NCI-H526 (cell line): Measurements from ENCODE around the gene RCL1.

Experiments used
- DNase-seq, 2 experiments: peaks; one replicate each; lab custom pipeline; 2025; lab: John Stamatoyannopoulos, UW

RCL1 gene

GRCh38 chr9:4811824-4812223, 19.1 kb downstream of the RCL1 start:
- DNase-seq = no peak

DNA sequence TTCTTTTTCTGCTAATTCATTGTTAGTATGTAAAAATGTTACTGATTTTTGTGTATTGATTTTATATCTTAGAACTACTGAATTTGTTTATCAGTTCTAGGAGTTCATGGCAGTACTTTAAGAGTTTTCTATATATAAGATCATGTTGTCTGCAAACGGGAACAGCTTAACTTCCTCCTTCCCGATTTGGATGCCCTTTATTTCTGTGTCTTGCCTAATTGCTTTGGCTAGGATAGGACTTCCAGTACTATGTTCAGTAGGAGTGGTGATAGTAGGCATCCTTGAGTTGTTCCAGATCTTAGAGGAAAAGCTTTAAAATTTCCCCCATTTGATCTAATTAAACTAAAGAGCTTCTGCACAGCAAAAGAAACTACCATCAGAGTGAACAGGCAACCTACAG, 20.1 kb downstream of the RCL1 start:
- no peak for DNase-seq

- no peak for DNase-seq
Measured at GRCh38 chr9:4814913-4815312, 22.2 kb downstream of the RCL1 start.

DNA sequence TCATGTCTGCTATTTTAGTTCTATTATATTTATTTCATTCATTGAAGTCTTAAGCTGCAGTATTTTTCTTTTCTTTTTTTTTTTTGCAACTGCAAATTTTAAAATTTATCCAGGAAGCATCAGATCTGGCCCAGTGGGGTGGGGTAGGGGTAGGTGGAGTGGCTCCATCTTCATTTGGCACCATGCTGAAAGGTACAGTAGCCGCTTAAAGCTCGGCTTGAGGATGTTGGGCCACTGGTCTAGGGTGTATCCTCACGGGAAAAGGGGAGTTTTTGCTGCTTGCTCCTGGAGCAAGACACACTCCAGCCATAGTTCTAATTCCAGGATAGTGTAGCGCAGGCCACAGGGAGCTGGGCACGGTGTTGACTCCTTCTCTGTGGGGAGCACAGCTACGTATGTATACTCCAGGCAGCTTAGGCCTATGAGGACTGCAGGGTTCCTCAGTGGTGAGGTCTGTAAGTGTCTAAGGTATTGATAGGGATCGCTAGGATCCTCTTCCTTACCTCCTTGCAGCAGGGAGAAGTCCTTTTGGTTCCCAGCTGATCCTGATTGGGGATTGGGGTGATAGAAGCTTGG, 22.7 kb downstream of the RCL1 start:
- no peak for DNase-seq

- no peak for DNase-seq
Measured at GRCh38 chr9:4820168-4820567, 27.4 kb downstream of the RCL1 start.

- DNase-seq = no peak
Measured at GRCh38 chr9:4821133-4821532, 28.4 kb downstream of the RCL1 start.

DNA sequence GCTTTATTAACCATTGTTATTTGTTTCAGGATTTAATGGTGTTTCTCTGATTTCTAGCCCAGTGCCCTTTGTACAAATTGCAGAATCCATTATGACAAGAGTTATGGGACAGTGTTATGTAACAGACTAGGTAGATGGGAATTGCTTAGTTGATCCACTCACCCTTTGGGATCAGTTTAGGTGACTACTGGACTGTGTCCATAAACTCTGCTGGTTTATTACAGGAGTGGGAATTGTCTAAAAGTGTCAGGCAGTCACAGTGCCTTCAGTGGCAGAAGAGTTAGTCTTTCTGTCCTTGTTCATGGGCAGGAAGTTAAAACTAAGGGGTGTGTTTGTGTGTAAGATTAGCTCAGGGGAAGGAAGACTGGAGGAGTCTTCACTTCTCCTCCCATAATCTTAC, 29.3 kb downstream of the RCL1 start:
- DNase-seq = no peak

GRCh38 chr9:4826417-4827166, 33.8 kb downstream of the RCL1 start:
- no peak for DNase-seq

DNA sequence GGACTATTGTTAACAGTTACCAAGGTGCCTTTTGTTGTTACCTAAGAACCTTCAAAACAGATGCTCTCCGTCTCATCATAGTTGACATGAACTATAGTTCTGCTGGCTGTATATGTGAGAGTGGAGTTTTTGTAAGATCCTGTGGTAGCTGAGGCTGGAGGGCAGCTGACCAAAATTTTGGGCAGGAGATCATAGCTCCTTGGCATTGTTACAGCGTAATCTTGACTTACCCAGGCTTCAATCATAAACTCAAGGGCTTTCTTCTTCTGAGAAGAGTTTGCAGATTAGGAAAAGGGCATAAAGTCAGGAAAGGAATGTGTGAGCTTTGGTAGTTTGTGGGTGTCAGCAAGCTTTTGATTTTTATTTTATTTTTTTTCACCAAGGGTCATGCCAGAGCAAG, 34.5 kb downstream of the RCL1 start:
- DNase-seq = no peak

- DNase-seq = no peak
Measured at GRCh38 chr9:4828761-4829160, 36.0 kb downstream of the RCL1 start.

- DNase-seq = no peak
Measured at GRCh38 chr9:4829969-4830368, 37.2 kb downstream of the RCL1 start.

- no peak for DNase-seq
Measured at GRCh38 chr9:4830699-4831098, 38.0 kb downstream of the RCL1 start.

DNA sequence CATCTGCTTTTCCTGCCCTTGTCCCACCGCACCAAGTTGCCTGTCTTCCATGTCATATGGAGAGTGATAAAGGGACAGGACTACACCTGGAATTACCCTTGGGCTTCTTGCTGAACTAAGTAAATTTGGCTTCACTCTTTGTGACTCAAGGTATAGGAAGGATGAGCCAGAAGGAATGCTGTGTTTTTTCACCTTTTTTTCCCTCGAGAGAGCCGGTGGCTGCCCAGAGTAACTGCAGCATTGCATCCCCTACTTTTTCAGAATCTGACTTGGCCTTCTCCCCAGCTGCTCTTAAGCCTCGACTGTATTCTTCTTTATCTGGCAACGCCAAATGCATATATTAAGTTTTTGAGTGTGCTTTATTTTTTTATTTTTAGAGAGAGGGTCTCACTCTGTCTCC, 38.4 kb downstream of the RCL1 start:
- no peak for DNase-seq

- DNase-seq = no peak
Measured at GRCh38 chr9:4831944-4832343, 39.2 kb downstream of the RCL1 start.

DNA sequence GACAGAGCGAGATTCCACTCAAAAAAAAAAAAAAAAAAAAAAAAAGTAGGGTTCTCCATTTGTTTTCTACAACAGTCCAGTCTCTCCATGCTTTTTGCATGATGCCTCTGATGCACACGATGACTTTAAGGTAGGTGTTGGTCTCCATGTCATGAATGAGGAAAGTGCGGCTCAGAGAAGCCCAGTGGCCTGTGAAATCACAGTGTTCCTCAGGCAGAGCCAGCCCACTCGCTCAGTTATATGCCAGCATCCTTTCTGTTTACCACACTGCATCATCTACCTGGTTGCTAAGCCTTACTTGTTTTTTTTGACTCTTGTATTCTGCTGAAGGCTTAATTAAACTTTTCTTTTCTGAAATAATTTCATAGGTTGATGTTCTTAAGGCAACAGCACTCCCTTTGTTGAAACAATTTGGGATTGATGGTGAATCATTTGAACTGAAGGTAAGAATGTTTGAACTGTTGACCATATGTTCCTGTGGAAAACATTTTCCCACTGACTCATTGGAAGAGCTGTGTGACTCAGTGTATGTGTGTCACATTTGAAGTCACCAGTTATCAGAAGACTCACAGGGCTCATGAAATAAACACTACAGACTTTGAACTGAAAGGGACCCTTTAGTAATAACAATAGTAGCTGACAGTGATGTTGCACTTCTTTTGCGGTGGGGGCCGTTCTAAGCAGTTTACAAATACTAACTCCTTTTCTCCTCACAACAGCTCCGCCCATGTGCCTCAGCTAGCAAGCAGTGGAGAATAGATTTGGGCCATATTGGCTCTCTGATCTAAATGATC, 40.2 kb downstream of the RCL1 start:
- no peak for DNase-seq

- DNase-seq = no peak
Measured at GRCh38 chr9:4833781-4834560, 41.2 kb downstream of the RCL1 start.

DNA sequence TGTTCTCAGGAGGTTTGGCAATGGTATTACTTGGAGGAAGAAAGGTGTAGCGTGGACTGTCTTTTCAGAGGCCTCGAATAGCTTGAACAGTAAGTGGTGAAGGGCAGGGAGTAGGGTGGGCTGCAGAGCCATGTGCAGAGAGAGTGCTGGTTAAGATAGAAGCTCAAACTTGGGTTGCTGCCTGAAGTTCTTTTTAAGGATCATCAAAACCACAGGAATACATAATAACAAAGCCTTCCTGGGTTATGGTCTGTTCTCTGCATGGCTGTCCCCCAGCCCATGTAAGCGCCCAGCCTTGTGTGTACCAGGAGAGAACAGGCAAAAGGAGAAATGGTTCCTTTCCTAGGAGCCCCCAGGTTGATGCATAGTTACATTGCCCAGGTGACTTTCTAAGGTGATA, 43.9 kb downstream of the RCL1 start:
- DNase-seq = no peak

DNA sequence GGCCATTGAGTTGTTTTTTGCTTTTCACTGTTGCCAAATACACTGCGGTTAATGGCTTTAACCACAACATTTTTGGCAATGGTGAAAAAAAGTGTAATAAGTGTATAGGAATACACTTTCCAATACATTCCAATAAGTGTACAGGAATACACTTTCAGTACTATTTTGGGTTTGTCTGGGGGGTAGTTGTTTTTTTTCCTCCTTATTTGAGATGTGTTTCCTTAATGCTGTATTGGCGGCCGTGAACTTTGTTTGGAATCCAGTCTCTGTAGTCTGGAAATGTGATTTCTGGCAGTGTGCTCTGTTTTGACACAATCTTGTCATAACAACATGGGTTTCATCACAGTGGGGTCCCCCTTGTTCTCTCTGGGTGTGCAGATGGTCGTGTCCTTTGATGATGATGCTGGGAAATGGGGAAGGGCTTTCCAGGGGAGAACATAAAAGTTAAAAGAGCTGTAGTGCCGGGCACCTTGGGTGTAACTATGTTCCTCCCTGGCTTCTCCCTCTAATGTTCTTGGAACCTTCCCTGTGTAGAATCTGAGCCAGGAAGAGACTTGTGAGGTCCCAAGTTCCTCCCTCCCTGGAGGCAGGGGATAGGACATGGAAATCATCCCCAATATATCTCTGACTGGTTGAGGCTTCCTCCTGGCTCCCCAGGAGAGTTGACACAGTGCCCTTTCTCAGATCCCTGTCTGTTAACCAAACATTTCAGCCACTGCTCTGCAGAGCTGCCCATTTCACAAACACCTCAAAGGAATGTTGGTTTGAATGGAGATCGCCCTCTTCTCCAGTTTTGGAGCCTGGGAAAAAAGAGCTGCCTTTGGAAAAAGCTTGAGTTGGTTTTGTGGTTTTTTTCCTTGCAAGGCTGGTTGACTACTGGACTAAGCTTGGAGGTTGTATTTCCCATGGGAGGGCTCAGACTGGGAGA, 44.8 kb downstream of the RCL1 start:
- no peak for DNase-seq

GRCh38 chr9:4838189-4838546, 45.4 kb downstream of the RCL1 start:
- no peak for DNase-seq

DNA sequence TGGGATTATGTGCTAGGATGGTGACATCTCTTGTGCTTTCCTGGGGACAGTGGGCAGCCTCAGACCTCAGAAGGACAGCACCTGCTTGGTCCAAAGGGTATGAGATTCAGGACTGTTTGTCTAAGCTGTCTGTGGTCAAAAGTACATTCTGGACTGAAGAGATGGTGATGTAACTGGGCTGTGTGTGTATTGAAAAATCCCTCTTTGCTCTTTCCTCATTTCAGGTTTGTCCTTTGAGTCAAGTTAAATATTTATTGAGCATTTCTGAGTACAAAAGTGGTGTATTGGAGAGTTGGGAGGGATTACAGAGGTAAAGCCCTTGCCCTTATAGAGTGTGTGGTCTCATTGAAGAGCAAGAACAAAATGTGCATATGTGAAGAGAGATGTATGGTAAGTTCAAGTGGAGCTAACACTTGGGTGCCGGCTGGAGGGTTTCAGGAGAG, 46.7 kb downstream of the RCL1 start:
- no peak for DNase-seq

DNA sequence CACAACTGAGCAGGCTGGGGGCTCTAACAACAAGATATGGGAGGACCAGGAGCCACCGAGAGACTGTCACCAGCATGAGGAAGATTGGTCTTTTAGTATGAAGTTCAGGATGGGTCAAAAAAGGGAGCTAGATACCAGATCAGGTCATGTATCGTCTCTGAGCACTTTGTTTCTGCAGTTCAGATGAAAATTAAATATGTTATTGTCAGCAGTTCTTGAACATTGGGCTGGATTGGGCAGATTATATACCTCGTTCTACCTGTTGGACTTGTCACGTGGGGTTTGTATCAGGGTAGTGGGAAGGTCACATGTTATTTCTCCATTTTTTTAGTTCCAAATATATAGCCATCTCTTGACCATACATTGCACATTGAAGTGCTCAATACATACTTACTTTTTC, 47.3 kb downstream of the RCL1 start:
- DNase-seq = no peak
